Endometrial microvascular endothelial cells (primary cell): ENCODE measurements around the gene CFAP92. TPM values are rescaled to one million over a fixed set of nuclear protein-coding genes. Genes with fewer than 3 reads are reported as not detected.

Source experiments
- in situ Hi-C: cut with HindIII; loops from 2 replicates; pipeline ENCODE4 v1.10.0; 2017; ENCODE audit warnings: low sequenced_read_pairs, low pct_unique_long_range_greater_than_20kb; ENCODE audit errors: inconsistent ontology term
- total RNA-seq: library from RNA; depleted of rRNA; stranded (reverse); fragments of >200 nt; gene quantifications from one replicate; pipeline ENCODE4 v1.2.3, GENCODE V29; 2015; ENCODE audit errors: inconsistent ontology term

CFAP92 gene
- total RNA-seq, 1 donor from 2014 or later: not detected

DNA sequence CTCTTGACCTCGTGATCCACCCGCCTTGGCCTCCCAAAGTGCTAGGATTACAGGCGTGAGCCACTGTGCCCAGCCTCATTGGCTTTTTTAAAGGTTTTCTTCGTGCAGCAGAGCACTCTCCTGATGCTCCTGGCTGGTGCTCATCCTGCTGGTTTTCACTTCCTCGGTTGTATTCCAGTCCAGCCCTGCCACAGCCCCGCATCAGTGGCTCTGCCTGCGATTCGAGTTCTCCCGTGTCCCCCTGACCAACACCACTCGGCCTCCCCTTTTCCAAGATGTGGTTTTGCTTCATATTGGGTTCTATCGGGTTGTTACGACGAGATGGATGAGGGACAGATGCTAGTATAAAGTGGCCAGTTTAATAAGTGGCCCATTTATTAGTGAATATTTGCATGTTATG is 35.0 kb upstream of the CFAP92 start:
- in situ Hi-C loops: no loop called here

DNA sequence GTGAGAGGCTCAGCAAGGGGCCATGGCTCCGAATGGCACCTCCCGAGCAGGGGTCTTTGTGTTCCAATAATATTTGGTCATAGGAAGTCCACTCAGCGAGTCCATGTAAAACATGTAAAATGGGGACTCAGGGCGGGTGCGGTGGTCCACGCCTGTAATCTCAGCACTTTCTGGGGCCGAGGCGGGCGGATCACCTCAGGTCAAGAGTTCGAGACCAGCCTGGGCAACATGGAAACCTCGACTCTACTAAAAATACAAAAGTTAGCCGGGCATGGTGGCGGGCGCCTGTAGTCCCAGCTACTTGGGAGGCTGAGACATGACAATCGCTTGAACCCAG is 33.6 kb upstream of the CFAP92 start:
- in situ Hi-C loops: no loop called here

- in situ Hi-C loops: no loop called here
Measured at GRCh38 chr3:129026728-129027543, 33.1 kb upstream of the CFAP92 start.

DNA sequence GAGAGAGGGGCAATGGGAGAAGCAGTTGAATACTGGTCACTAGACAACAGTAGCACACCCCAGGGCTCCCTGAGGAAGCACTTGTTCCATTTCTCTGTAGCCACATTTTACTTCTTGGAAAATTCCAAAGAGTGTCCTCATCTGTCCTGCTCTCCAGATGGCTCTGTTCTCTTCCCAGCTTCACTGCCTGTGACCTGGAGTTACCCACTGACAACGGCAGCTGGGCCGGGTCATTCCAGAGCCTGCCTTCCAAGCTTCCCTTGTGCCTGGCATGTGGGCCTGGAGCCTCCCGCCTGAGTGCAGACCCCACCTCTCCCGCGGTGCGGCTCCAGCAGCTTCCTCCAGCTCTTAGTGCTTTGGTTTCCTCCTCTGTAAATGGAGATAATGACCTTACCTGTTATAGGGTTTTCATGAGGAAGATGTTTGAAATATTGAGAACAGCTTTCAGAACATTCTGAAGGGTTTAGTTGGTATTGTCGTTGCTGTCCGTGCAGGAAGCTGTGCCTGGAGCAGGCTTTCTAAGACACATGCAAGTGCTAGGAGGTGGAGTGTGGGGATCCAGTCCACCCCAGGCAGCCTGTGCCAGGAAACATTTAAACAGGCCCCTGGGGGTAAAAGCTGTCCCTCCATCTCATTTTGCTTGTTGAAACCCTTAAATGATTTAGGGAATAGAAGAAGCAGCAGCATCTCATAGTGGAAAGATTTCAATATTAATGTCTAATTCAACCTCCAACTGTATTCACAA is 32.0 kb upstream of the CFAP92 start:
- in situ Hi-C loops: no loop called here

GRCh38 chr3:129025108-129025507 is 31.2 kb upstream of the CFAP92 start:
- in situ Hi-C loops: no loop called here

DNA sequence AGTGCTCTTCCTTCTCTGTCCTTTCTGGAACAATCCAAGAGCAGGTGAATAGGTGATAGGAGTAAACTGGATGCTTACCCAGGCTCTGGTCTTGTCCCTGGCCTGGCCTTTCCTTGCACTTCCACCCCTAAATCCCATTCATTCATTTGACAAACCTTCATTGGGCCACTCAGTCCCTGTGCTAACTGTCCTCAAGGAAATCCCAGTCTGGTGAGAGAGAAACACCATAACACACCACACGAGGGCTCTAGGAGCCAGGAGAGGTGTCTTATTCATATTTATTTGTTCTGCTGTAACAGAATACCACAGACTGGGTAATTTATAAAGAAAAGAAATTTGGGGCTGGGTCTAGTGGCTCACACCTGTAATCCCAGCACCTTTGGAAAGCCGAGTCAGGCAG is 30.0 kb upstream of the CFAP92 start:
- in situ Hi-C loops: no loop called here

GRCh38 chr3:129023008-129023358 is 29.1 kb upstream of the CFAP92 start:
- in situ Hi-C loops: no loop called here

GRCh38 chr3:129022114-129023007 is 28.5 kb upstream of the CFAP92 start:
- in situ Hi-C loops: no loop called here

DNA sequence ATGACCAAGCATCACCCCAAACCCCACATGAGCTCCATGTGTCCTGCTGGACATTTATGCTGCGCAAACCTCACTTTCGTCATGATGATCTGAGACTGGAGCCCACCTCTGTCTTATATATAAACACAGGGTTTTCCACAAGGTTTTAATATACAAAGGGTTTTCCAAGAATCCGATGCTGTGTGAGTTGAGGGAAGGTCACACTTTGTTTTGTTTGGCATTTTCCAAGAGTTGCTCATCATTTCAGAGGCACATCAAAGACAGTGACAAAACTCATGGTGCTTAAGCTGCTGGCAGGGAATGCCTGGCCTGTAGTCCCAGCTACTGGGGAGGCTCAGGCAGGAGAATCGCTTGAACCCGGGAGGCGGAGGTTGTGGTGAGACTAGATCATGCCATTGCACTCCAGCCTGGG is 27.3 kb upstream of the CFAP92 start:
- in situ Hi-C loops: no loop called here

DNA sequence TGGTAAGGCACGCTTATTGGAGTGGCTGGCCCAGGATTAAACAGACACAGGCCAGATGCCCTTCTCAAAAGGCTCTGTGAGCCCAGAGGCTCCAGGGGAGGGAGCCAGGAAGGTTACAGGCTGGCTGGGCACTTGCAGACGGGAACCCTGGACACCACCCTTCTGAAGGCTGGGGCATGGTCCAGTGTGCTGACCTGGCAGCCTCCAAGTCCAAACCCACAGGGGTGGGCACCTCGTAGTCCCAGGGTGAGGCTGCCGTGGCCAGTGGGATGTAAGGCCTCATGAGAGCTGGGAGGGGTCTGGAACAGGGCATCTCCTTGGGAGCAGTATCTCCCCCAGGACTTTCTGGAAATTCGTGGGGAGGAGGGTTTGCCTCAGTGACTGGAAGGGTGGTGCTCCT is 26.8 kb upstream of the CFAP92 start:
- in situ Hi-C loops: no loop called here

DNA sequence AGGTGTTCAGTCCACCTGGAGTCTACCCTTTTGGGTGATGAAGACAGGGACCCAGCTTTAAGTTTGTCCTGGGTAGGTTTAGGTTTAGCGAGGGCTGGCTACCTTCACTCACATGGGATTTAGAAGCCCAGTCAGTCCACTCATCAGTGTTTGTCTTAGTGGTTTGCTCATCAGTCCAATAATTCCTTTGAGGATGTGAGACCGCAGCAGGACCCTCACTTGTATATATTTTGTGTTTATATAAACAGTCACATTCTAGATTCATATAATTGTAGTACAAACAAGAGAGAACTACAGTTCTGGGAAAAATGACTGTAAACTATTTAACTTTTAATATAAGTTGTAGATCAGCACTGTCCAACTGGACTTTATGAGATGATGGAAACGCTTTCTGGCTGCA is 25.4 kb upstream of the CFAP92 start:
- in situ Hi-C loops: no loop called here

GRCh38 chr3:129018751-129019150 is 24.9 kb upstream of the CFAP92 start:
- in situ Hi-C loops: no loop called here

- in situ Hi-C loops: no loop called here
Measured at GRCh38 chr3:129018271-129018670, 24.4 kb upstream of the CFAP92 start.

DNA sequence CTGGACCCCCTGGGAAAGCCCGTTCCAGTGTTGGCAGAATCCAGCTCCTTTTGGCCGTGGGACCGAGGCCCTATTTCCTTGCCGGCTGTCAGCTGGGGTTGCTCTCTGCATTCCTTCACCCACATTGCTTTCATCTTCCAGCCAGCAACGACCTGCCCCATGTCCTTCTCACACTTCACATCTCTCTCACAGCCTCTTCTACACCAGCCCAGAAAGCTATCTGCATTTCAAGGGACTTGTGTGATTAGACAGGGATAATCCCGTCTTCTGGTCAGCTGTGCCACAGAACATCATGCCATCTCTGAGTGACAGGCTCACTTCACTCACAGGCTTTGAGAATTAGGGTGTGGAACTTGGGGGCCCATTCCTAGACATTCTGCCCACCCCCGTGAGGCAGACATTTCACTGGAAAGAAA is 23.6 kb upstream of the CFAP92 start:
- in situ Hi-C loops: no loop called here

- in situ Hi-C loops: no loop called here
Measured at GRCh38 chr3:129016720-129017483, 23.0 kb upstream of the CFAP92 start.

GRCh38 chr3:129016356-129016719 is 22.5 kb upstream of the CFAP92 start:
- in situ Hi-C loops: no loop called here

GRCh38 chr3:129015388-129016105 is 21.7 kb upstream of the CFAP92 start:
- in situ Hi-C loops: no loop called here

- in situ Hi-C loops: no loop called here
Measured at GRCh38 chr3:129014793-129015345, 21.0 kb upstream of the CFAP92 start.
